NCI-H1436 (cell line): ENCODE measurements around the gene GPC6.

Experiments used
- DNase-seq: peaks from one replicate; lab custom pipeline; 2025; lab: John Stamatoyannopoulos, UW

GPC6 gene

DNA sequence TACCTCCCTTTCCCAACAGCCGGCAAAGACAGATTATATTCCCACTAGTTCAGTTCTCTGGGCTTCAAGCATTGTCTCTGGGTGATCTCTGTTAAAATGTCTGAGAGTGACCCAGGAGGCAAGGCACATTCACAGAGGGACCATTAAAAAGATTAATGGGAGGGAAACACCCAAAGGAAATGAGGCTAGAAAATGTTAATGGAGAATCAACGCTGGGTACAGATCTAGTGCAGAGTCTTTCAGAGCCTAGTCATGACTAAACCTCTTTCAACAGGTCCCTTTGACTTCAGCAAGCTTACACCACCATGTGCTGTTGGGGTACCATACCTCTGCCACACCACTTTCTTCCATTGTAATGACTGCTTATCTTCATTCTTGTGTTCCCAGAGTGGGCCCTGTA lies 894.3 kb downstream of the GPC6 start:
- no peak for DNase-seq

DNA sequence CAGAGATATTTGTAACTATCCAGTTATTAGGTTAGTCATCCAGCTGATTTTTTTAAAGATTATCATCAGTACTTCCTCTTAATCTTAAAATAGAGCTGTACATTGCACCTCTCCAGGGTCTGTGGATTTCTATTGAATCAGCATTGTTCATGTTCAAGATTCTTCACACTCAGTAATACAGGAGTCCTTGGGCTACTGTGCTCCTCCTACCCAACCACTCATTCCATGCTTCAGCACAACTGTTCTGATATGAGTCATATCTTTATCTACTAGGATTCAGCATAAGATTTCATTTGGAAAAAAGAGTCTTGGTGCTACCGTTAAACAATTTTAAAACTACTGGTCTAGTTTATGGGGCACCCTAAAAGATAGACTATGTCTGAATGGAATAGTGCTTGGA lies 895.1 kb downstream of the GPC6 start:
- no peak for DNase-seq

DNA sequence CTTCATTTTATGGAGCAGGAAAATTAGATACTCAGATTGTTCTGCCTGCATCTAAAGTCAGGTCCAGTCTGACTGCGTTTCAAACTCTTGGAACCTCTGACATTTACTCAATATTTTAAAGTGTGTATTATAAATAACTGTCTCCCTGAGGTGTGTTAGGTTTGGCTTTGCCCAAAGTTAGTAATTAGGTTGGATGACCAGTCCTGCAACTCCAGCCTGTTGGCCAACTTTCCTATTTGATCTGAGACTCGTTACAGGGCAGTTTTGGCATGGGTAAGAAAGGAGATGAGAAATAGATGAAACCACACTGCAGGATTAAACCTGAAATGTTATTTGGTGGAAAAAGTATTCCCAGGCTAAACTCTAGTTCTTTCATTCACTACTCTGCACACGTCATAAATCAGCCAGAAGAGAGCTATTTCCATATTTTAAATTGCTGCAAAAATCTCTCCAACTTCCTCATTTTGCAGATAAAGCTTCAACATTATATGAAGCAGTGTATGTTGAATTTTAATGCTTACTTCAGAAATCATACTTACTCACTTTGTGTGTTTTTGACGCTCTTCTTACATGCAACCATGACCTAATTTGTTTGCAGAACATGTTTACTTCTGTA lies 895.8 kb downstream of the GPC6 start:
- DNase-seq: no peak

DNA sequence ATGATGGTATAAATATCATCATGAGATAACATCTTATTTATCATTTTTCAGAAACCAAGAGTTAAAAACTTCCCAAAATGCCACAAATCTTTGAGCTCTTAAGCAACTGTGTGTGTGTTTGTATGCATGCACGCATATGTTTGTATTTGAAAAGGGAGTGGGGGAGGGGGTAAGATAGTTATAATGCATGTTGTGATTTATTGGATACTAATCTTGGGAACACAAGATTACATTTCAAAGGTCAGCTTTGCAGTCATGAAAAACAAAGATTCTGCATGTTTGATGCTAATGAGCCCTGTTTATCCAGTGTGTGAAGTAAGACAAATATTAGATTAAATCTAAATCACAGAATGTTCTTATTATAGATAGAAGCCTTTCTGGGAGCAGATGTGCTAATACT lies 897.0 kb downstream of the GPC6 start:
- no peak for DNase-seq

DNA sequence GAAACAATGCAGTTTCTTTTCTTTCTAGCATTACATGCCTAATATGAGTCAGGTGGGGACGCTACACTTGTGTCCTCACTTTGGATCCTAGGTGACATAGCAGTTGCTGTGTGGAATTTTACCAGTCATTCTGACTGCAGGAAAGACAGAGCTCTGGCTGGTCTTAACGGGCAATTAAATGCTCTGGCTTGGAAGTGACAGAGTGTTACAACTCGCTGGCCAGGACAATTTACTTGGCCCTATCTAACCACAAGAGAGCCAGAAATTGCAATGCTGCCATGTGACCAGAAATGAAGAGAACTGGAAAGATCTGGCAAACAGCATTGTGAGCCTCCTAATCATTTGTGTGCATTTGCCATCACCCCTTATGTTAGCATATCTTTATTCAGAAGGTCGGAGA lies 901.8 kb downstream of the GPC6 start:
- DNase-seq: no peak

DNA sequence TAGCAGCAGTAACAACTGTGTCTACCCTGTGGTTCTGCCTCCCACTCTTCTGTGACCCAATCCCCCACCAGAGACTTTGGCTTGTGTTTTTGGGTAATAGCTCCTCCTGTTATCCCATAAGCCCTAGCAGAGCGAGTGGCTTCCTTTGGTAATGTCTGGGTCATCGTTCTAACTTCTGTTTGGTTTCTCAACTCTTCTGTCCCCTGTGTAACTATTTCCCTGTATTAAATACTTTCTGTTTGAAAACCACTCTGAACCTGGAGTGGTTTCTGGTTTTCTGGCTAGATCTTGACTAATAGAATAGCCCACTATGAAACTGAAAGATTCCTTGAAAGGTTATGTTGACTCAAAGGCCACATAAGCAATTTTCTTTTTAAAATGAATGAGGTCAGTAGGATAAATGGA lies 902.9 kb downstream of the GPC6 start:
- no peak for DNase-seq

DNA sequence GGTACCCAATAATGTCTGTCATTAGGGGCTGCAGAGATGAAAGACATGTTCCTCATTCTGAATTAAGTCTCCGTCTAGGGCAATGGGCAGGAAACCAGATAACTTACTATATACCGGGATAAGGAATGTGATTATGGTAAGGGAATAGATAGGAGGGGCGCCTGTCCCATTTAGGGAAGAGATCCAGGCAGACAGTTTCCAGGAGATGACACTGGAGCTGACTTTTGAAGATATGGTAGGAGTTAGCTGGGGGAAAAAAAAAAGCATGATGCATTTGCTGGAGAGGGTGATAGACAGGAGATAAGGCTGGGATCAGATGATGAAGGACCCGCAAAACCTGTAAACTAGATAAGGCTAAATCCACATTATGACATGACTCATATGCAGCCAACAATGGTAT lies 912.2 kb downstream of the GPC6 start:
- no peak for DNase-seq

DNA sequence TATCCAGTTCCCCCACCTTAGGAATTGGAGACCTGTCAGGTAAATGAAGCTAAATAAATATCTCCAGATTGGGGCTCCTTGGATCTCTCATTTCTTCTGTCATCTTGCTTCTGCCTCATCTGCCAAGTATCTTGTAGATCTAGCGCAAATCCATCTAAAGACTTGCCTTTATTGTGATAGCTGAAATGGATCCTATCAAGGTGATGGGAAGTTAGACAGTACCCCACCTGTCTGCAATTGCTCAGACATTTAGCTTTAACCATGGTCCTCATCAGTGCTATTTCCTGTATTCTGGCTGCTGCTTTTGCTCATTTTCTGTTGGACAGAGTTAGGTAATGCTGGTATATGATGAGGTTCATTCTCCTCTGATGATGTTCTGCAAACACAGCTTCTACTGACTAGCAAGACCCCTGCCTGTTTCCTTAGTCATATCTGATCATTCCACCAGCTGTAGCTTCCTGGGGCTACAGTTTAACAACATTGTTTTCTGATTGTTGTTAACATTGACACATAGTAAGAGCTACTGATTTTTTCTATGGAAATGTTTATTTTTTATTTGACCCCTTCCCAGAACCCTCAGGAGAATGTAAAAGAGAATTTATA lies 912.9 kb downstream of the GPC6 start:
- no peak for DNase-seq

DNA sequence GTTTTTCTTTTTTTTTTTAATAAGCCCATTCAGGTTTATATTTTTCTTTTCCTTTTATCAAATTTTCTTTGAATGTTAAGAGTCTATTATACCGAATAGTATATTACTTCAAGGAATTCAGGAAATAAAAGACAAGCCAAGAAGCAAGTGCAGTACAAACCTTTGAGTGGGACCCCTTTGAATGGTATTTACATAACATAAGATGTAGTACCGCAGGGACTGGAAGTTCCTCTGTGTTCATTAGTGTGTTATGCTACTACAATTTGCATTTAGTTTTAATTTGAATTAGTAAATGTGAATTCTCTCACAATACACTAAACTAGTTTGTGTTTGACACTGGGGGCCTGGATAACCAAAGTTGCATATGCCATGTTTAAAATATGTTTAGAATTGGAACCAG lies 913.4 kb downstream of the GPC6 start:
- no peak for DNase-seq

DNA sequence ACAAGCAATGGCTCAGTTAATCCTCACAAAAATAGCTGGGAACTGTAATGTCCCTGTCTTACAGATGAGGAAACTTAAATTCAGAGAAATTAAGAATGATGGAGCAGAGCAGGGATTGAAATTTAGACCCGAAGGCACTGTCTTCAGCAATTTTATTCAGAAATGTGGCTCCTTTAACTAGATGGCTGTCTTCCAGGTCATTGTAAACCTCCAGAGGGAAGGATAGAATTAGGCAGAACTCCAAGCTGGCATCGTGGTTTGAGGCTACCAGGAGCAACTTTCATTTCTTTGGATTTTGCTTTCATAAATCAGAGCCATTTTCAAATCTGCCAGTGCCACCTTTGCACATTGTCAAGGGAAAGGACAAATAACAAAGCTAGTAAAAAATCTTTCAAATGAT lies 913.9 kb downstream of the GPC6 start:
- DNase-seq: no peak

DNA sequence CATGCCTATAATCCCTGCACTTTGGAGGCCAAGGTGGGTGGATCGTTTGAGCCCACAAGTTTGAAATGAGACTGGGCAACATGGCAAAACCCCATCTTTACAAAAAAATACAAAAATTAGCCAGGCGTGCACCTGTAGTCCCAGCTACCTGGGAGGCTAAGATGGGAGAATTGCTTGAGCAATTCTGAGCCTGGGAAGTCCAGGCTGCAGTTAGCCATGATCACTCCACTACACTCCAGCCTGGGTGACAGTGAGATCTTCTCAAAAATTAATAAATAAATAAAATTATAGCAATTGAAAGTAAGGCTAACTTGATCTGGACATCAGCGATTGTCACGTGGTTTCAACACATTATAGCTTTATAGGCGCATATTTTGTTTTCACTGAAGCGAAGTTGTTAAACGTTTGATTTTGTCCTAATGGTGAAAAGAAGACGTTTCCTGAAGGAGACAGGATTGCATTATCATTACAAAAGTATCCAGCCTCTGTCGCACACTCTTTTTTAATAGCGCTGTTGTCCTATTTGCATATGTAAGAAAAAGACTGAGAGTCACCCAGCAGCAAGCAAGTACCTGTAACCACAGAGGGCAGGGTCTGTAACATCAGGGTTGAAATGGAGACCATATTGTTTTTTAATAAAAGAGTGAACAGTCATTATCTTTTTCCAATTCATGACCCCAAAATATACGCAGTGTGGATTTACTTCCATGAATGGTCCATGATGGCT lies 917.2 kb downstream of the GPC6 start:
- DNase-seq: no peak

DNA sequence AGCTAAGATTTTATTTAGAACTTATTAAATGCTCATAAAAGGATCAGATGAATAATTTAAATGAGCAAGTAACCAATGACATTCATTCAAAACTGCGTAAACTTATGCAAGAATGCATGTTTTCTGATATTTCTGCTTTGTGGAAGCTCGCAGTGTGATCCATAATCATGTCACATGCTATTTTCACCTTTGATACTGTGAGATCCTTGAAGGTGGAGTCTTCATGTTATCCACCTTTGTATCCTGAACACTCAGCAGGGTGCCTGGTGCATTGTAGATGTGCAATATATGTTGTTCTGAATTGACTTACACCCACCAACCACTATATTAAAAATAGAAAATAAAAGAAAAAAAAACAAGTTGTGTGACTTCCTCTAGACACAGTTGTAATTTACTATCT lies 919.4 kb downstream of the GPC6 start:
- no peak for DNase-seq

DNA sequence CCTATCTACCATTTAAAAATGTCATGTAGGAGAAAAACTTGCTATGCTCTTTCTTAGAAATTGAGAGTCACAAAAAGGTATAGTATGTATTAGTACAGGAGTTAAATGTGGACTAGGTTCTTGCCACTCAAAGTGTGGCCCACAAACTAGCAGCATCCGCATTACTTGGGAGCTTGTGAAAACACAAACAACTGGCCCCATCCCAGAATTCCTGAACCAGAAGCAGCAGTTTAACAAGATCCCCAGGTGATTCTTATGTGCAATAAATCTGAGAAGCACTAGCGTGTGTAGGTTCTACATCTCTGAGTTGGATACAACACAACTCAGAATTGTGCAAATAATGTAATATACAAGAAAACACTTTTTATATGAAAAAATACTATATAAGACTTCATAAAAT lies 927.0 kb downstream of the GPC6 start:
- no peak for DNase-seq

DNA sequence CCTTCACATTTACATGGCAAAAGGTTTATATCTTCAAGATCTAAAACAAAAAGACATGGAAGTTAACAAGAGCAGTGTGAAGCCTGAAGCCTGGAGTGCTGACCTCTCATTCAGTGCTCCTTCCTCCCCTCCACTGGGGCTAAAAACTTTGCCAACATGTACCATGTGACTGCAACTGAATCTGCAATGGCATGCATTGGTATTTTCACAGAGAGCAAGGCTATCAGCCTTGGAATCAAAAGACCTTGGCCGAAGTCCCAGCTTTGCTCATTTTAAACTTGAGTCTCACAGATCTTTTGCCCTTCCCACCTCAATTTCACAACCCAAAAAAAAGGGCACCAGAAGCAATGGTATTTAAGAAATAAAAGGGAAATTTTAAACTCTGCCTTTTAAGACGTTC lies 927.8 kb downstream of the GPC6 start:
- DNase-seq: no peak

DNA sequence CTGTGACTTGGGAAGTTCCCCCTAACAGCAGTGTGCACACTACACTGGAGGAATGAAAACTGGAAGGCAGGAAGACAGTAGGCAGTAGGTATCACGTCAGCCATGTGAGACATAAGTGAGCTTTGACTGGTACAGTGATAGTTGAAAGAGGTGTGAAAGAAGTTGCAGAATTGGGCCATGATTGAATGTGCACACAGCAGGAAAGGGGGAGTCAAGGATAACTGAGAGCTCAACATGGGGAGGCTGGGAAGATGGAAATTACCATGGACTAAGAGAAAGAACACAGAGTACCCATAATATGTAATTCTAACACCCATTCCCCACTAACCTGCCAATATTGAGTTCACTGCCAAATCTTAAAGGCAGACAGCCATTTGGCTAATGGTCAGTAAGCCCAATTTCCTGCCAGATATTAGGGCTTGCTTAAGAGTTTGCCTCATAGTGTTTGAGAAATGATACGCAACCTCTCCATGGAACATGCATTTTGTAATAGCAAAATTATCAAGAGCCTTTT lies 931.2 kb downstream of the GPC6 start:
- DNase-seq: no peak

DNA sequence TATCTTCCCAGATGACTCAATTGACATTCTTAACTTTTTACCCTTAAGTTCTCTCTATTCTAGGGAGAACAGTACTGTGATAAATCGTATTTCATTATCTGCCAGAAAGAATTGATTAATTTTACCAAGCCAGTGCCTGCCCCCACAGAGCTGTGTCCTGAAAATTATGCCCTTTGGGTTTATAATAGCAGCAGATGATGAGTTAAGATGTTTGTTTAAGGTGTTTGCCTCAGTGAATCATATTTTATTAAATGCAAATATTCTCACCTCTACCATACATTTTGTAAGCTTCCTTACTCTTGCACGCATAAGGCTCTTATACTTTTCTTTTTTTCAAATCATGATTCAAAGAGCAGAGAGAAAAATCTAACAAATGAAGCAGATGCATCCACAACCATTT lies 934.3 kb downstream of the GPC6 start:
- DNase-seq: no peak

DNA sequence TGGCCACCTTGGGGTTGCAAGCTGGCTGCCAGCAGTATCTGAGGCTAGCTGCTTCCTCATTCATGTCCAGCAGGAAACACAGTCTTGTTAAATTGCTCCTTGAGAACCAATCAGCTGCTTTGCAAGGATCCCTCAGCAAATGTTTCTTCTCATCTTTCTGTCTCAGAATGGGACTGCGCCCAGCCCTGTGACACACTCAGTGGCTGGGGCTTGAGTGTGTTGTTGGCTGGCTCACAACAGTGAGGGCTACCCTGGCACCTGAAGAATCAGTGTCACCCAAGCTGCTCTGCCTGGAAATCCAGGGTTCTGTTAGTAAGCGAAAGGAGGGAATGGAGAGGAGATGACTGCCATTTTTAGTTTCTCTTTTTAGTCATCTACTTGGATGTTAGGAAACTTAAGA lies 935.7 kb downstream of the GPC6 start:
- DNase-seq: no peak

DNA sequence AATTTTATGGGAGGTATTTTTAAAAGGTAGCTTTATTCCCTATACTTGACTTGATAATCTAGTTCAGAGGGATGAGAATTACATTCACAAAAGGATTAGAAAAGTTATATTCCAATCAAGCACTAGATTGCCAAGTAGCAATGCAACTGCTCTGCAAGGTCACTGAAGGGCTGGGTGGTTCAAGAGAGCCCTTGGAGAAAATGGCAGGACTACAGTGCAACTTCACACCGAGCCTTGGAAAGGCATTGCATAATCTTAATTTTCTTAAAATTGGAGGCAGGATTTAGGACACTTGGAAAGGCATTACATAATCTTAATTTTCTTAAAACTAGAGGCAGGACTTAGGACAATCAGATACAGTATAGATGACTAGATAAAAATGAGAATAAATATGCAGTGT lies 936.9 kb downstream of the GPC6 start:
- no peak for DNase-seq

DNA sequence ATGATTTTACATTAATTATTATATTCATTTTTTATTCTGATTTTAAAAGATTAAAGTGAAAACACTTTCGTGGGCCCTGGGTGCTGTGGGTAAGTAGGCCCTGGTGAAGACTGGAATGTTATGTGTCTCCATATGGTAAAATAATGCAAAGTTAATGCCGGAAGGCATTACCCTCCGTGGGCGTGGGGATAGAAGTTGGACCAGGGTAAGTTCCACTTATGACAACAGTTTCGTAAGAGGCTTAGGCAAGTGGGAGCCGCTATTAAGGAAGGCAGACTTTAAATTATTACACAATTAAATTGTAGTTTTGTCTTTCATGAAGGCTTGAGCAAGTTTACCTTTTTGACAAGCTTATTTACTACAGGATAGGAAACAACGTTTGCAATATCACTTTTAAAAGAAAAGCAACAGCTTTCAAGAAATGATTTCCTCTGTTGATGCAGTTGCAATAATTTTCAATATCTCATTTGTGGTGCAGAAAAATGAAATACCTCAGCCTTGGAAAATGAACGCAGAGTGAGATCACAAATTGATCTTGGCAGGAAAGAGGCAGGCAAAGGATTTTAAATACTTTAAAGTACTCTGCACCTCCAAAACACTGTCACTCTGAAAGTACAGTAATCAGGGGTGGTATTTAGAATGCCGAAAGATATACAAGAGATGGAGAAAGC lies 942.3 kb downstream of the GPC6 start:
- DNase-seq: no peak

DNA sequence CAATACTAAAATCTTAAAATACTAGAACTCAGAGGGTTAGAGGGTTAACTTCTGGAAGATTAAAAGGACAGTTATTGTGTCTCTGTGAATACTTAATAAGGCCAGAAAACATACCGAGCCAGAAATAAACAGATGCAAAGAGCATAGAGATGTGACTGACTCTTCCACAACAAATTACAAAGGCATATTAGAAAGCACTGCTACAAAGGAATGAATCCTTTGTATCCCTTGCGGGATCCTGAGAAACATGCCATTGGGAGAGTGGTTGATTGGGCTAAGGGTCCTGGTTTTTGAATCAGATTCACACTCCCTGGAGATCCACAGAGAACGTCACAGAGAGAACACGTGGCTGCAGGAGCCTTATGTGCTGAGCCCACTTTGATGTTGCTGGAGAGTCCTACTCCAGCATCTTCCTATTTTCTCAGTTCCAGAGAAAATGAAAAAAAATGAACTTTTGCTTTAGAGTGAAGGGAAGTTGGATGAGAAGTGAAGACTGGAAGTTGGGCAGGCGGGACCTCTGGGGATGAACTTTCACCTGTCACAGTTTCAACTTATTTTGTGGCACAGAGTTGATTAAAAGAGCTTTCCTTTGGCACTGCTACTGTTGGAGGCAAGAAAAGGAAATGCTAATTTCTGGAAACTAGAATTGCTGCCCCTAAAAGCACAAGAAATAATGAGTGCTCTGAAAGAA lies 943.0 kb downstream of the GPC6 start:
- DNase-seq: no peak

DNA sequence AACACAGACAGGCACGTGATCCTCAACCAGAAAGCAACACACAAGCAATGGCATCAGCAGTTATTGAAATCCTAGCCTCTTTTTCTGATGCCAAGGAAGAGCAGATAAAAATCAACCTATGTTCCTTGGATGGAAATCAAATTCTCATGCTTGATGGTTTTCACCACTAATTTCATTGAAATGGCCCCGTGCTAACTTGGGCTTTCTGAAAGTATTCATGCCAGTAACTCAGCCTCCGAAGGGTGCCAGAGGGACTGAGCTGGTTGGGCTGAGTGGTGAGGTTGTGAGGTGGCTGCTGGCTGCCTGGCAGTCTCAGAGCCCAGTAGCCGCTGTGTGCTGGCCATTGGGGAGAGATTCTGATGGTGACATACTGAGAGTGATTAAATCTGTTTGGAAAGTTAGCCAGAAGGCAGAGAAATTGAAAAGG lies 943.6 kb downstream of the GPC6 start:
- DNase-seq: no peak

DNA sequence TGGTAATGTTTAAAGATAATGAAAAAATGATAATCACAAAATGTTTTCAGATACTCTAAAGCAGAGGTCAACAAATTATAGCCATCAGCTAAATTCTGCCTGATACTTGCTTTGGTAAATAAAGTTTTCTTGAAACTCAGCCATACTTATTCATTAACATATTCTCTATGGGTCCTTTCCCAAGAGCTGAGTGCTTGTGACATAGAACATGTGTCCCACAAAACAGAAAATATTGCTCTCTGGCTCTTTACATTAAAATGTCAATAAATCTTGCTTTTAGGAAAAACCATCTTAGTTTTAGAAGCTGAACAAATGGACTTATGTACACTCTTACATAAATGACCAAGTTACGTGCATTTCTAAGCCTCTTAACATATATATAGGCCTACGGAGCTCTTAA lies 945.8 kb downstream of the GPC6 start:
- DNase-seq: no peak
